HepG2 (cell line): ENCODE results near the gene SLBP. TPM values are rescaled to one million over a fixed set of nuclear protein-coding genes. Genes with fewer than 3 reads are reported as not detected.

Experiments used
- ARHGAP35 ChIP-seq: sonication (generic); formaldehyde crosslinking; IDR thresholded peaks from 2 replicates; pipeline ENCODE4 v1.9.0; 2022; ENCODE audit warnings: mild to moderate bottlenecking, inconsistent platforms, moderate library complexity, missing genetic modification reagents, borderline replicate concordance
- DZIP1 ChIP-seq: sonication (generic); formaldehyde crosslinking; IDR thresholded peaks from 2 replicates; pipeline ENCODE4 v1.5.0; 2020; ENCODE audit warnings: mild to moderate bottlenecking, missing genetic modification reagents
- ETS1 ChIP-seq: sonication (generic); formaldehyde crosslinking; IDR thresholded peaks from 2 replicates; pipeline ENCODE4 v1.4.0; 2020; ENCODE audit warnings: missing genetic modification reagents
- HNRNPH1 ChIP-seq: fragments of 200-400 bp; formaldehyde crosslinking; optimal IDR thresholded peaks from 2 replicates; pipeline ENCODE3; 2017; ENCODE audit warnings: mild to moderate bottlenecking, low read depth, low read length
- IKZF5 ChIP-seq: IDR thresholded peaks from 2 replicates; pipeline ENCODE4 v1.6.1; 2018; ENCODE audit warnings: missing genetic modification reagents, mild to moderate bottlenecking, missing compliant biosample characterization
- MEIS2 ChIP-seq: sonication (generic); formaldehyde crosslinking; IDR thresholded peaks from 2 replicates; pipeline ENCODE4 v1.9.0; 2021; ENCODE audit warnings: mild to moderate bottlenecking, missing genetic modification reagents
- NR2C2 ChIP-seq: sonication (generic); formaldehyde crosslinking; IDR thresholded peaks from 2 replicates; pipeline ENCODE4 v1.4.0; 2020; ENCODE audit warnings: missing genetic modification reagents, mild to moderate bottlenecking, moderate library complexity, borderline replicate concordance
- PAF1 ChIP-seq: IDR thresholded peaks from 2 replicates; pipeline ENCODE4 v1.6.1; 2016; ENCODE audit warnings: missing genetic modification reagents, missing compliant biosample characterization
- POLR2G ChIP-seq: fragments of 200-400 bp; formaldehyde crosslinking; IDR thresholded peaks from 2 replicates; pipeline ENCODE4 v1.6.1; 2018; ENCODE audit warnings: mild to moderate bottlenecking, low read depth, low read length, moderate library complexity
- REL ChIP-seq: sonication (generic); formaldehyde crosslinking; conservative IDR thresholded peaks from 2 replicates; pipeline ENCODE4 v1.8.0; 2022; ENCODE audit warnings: mild to moderate bottlenecking, missing genetic modification reagents, moderate library complexity
- SP140L ChIP-seq: sonication (generic); formaldehyde crosslinking; IDR thresholded peaks from 2 replicates; pipeline ENCODE4 v1.4.0; 2020; ENCODE audit warnings: missing genetic modification reagents, borderline replicate concordance
- ZNF207 ChIP-seq: fragments of 450-650 bp; IDR thresholded peaks from 2 replicates; pipeline ENCODE4 v1.6.1; 2016; ENCODE audit warnings: antibody characterized with exemption, borderline replicate concordance
- ZNF326 ChIP-seq: sonication (generic); formaldehyde crosslinking; IDR thresholded peaks from 2 replicates; pipeline ENCODE4 v1.4.0; 2020; ENCODE audit warnings: missing genetic modification reagents, borderline replicate concordance
- ZNF33B ChIP-seq: sonication (generic); formaldehyde crosslinking; IDR thresholded peaks from 2 replicates; pipeline ENCODE4 v1.5.1; 2020; ENCODE audit warnings: mild to moderate bottlenecking, missing genetic modification reagents
- ZNF550 ChIP-seq: sonication (generic); formaldehyde crosslinking; IDR thresholded peaks from 2 replicates; pipeline ENCODE4 v1.4.0; 2020; ENCODE audit warnings: mild to moderate bottlenecking, missing genetic modification reagents, borderline replicate concordance
- ZNF749 ChIP-seq: sonication (generic); formaldehyde crosslinking; IDR thresholded peaks from 2 replicates; pipeline ENCODE4 v1.8.0; 2022; ENCODE audit warnings: mild to moderate bottlenecking, missing genetic modification reagents, moderate library complexity, borderline replicate concordance
- ZSCAN31 ChIP-seq: sonication (generic); formaldehyde crosslinking; IDR thresholded peaks from 2 replicates; pipeline ENCODE4 v1.5.0; 2020; ENCODE audit warnings: low read depth, mild to moderate bottlenecking, missing genetic modification reagents
- polyA plus RNA-seq, 8 experiments: library from polyadenylated mRNA; depleted of rRNA in 3 of 8; stranded (reverse) in 7 of 8; unstranded in 1 of 8; fragments of >200 nt; fragmentation: Illumina TruSeq in 4 of 8; extraction: Trizol in 4 of 8; gene quantifications; 2 replicates each; pipeline versions ENCODE4 v1.2.1 to v1.2.3, GENCODE V29; 2011 to 2016; ENCODE audit warnings: low read depth in 4 of 8, missing spikeins in 1 of 8, mixed read lengths in 1 of 8; ENCODE audit not compliant: insufficient read depth in 1 of 8
- total RNA-seq, 5 experiments: library from RNA; depleted of rRNA; stranded (reverse); fragments of >200 nt; fragmentation: Illumina TruSeq; extraction: Trizol; gene quantifications; 2 replicates each; pipeline ENCODE4 v1.2.3, GENCODE V29; 2016; ENCODE audit warnings: low read depth in 1 of 5
- TF ChIP-seq, protein P1 (sequence below): sonication (generic); formaldehyde crosslinking; IDR thresholded peaks from 2 replicates; pipeline ENCODE4 v1.5.0; 2020; ENCODE audit warnings: mild to moderate bottlenecking, missing genetic modification reagents, borderline replicate concordance
- TF ChIP-seq, protein P2 (sequence below): sonication (generic); formaldehyde crosslinking; IDR thresholded peaks from 2 replicates; pipeline ENCODE4 v1.8.1; 2023; ENCODE audit warnings: missing genetic modification reagents, mild to moderate bottlenecking, borderline replicate concordance

The SLBP gene
- total and polyA plus RNA-seq, 2 of the 13 experiments (the other 11 are each of a cell fraction or from before 2014, with no cell fraction given): 43.9 to 104 TPM

DNA sequence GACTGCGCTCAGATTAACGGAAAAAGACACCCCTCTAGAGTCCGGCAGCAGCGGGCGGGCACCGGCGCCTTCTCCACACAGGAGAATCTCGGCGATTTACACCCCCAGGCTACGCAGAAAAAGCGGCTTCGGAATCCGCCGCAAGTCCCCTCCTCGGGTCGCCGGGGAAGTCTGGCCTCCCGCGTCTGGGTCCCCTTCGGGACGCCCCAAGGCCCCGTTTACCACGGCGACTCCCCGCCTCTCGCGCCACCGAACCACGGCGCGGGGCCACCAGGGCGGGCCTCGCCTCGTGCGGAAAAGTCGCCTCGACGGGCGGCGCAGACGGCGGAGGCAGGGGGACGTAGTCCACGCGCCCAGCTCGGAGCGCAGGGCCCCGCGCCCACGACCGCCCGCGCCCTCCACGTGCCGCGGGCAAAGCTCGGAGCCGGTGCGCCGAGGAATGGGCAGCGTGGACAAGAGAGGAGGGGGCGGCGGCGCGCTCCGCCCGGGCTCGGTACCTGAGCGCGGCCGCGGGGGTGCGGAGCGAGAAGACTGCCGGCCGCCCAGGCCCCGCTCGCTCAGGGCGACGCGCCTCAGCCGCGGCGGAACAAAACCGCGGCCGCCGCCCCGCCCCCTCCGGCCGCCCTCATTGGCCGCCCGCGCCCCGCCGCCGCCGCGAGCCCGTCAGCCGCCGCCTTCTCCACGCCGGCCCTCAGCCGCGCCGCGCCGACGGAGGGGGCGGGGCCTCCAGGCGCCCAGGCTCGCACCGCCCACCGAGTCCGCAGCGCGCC lies 28.2 kb downstream of the SLBP start, which contains the start of gene FAM53A (continued):
- TF ChIP-seq HNRNPH1: no peak
- TF ChIP-seq ZNF550: no peak
- TF ChIP-seq ZSCAN31: 0 out of 2 replicates have a peak, but pooled peaks have one; percentile 11
- no peak for TF ChIP-seq REL
- TF ChIP-seq PAF1 (CRISPR knock-in tag): no peak
- TF ChIP-seq ZNF749 (CRISPR knock-in tag): no peak
- TF ChIP-seq ZNF326 (CRISPR knock-in tag): no peak
- no peak for TF ChIP-seq MEIS2 (CRISPR knock-in tag)
- TF ChIP-seq, protein P1, sequence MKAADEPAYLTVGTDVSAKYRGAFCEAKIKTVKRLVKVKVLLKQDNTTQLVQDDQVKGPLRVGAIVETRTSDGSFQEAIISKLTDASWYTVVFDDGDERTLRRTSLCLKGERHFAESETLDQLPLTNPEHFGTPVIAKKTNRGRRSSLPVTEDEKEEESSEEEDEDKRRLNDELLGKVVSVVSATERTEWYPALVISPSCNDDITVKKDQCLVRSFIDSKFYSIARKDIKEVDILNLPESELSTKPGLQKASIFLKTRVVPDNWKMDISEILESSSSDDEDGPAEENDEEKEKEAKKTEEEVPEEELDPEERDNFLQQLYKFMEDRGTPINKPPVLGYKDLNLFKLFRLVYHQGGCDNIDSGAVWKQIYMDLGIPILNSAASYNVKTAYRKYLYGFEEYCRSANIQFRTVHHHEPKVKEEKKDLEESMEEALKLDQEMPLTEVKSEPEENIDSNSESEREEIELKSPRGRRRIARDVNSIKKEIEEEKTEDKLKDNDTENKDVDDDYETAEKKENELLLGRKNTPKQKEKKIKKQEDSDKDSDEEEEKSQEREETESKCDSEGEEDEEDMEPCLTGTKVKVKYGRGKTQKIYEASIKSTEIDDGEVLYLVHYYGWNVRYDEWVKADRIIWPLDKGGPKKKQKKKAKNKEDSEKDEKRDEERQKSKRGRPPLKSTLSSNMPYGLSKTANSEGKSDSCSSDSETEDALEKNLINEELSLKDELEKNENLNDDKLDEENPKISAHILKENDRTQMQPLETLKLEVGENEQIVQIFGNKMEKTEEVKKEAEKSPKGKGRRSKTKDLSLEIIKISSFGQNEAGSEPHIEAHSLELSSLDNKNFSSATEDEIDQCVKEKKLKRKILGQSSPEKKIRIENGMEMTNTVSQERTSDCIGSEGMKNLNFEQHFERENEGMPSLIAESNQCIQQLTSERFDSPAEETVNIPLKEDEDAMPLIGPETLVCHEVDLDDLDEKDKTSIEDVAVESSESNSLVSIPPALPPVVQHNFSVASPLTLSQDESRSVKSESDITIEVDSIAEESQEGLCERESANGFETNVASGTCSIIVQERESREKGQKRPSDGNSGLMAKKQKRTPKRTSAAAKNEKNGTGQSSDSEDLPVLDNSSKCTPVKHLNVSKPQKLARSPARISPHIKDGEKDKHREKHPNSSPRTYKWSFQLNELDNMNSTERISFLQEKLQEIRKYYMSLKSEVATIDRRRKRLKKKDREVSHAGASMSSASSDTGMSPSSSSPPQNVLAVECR (CRISPR knock-in tag): no peak; the same call in 1 of the 2 replicates
- TF ChIP-seq POLR2G: no peak
- TF ChIP-seq ETS1: no peak
- no peak for TF ChIP-seq IKZF5
- TF ChIP-seq DZIP1 (CRISPR knock-in tag): no peak
- TF ChIP-seq SP140L (CRISPR knock-in tag): no peak
- TF ChIP-seq ARHGAP35: no peak
- no peak for TF ChIP-seq ZNF207
- no peak for TF ChIP-seq ZNF33B
- no peak for TF ChIP-seq NR2C2 (CRISPR knock-in tag)
- TF ChIP-seq, protein P2, sequence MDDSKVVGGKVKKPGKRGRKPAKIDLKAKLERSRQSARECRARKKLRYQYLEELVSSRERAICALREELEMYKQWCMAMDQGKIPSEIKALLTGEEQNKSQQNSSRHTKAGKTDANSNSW (CRISPR knock-in tag): no peak
